GM18909 (cell line): ENCODE results near the gene DLGAP4.
"Not testable (repeated sequence)": the region's sequence is repeated elsewhere in the genome, so short reads cannot be mapped to it uniquely, and the experiment has no call there.

Source experiments
- ATAC-seq: cut with Tn5 transposase; IDR thresholded peaks from one replicate; pipeline ENCODE4 v1.9.1; 2021; ENCODE audit warnings: mild to moderate bottlenecking; ENCODE audit not compliant: unreplicated experiment, poor library complexity

Gene DLGAP4

GRCh38 chr20:36465109-36466080 lies 159.3 kb downstream of the DLGAP4 start:
- ATAC-seq: no peak

GRCh38 chr20:36466089-36466488 lies 159.9 kb downstream of the DLGAP4 start:
- ATAC-seq: no peak

- no peak for ATAC-seq
Measured at GRCh38 chr20:36467076-36467999, 161.2 kb downstream of the DLGAP4 start.

GRCh38 chr20:36468149-36469000 lies 162.2 kb downstream of the DLGAP4 start:
- ATAC-seq: no peak

GRCh38 chr20:36469973-36470372 lies 163.8 kb downstream of the DLGAP4 start:
- no peak for ATAC-seq

- no peak for ATAC-seq
Measured at GRCh38 chr20:36471885-36472636, 165.9 kb downstream of the DLGAP4 start.

- no peak for ATAC-seq
Measured at GRCh38 chr20:36472637-36473090, 166.5 kb downstream of the DLGAP4 start.

- no peak for ATAC-seq
Measured at GRCh38 chr20:36473164-36473563, 167.0 kb downstream of the DLGAP4 start.

- no peak for ATAC-seq
Measured at GRCh38 chr20:36474563-36474962, 168.4 kb downstream of the DLGAP4 start.

GRCh38 chr20:36475054-36475453 lies 168.9 kb downstream of the DLGAP4 start:
- not testable (repeated sequence) for ATAC-seq

GRCh38 chr20:36477475-36477874 lies 171.3 kb downstream of the DLGAP4 start:
- ATAC-seq: no peak

- ATAC-seq: no peak
Measured at GRCh38 chr20:36478137-36478905, 172.2 kb downstream of the DLGAP4 start.

GRCh38 chr20:36479938-36480337 lies 173.8 kb downstream of the DLGAP4 start:
- ATAC-seq: no peak

- no peak for ATAC-seq
Measured at GRCh38 chr20:36480456-36481048, 174.4 kb downstream of the DLGAP4 start.

- no peak for ATAC-seq
Measured at GRCh38 chr20:36481380-36482043, 175.4 kb downstream of the DLGAP4 start.

- ATAC-seq: no peak
Measured at GRCh38 chr20:36482044-36482473, 175.9 kb downstream of the DLGAP4 start.

GRCh38 chr20:36483209-36483918 lies 177.2 kb downstream of the DLGAP4 start:
- no peak for ATAC-seq
